ENCODE measurements around the gene LRMDA. TPM values are rescaled to one million over a fixed set of nuclear protein-coding genes. Genes with fewer than 3 reads are reported as not detected.

Gene LRMDA
- total RNA-seq, 1 donor from 2014 or later: 1.8 TPM

DNA sequence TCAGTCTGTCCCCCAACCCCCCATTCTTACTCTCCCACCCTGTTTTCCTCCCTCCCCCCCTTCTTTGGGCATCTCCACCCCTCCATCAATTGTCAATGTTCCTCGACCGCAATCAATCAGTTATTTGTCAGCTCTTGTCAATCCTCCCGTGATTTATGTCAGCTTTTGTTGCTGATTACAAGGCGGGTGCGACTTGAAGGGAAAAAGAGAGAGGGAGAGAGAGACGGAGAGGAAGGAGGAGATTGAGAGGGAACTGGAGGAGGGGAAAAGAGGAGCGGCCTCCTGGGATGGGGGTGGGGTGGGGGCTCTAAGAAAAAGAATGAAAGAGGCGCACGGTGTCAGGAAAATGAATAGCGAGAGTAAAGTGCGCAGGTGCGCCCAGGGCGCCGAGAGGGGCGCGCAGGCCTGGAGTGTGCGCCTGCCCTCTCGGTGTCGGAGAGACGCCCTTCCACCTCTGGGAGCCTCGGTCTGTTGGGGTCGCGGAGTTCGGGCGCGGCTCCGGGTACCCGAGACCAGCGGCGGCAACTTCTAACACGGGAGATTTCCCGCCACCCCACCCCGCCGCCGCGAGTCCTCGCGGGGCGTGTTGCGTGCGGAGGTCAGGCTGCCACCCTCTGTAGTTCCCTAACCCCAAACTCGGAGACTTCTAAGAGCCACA is 28.8 kb upstream of the LRMDA start:
- no peak for ATAC-seq

DNA sequence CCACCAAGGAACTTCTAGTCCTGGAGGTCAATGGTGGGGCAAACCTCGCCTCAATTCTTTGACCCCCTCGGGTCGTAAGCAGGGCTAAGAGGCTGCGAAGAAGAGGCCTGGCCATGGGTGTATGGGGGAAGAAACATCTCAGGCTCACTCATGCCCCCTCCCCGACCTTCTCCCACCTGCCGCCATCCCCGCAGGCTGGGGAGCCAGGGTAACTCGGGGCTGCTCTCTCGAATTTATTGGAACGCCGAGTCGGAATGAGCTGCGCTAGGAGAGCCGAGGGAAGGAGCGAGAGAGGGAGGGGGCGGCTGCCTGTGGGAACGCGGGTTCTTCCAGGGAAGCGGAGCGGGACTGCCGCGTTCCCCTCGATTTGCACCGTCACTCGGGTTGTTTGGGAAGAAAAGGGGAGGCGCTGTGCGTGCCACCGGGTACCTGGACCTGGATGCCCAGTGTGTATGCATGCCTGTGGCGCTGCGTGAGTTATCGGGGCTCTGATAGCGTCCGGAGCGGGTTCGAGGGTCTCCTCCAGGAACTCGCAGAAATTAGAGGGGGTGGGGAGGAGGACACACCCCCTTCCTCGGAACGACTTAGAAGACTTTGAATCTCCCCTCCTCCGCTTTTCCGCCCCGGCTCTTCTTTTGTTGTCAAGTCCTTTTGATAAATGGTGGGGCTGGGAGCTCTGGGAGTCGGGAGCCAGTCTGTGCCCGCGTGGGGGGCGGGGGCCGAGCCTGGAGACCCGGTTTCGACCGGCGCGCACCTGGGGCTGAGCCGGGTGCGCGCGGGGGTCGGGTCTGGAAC is 28.1 kb upstream of the LRMDA start:
- no peak for ATAC-seq

DNA sequence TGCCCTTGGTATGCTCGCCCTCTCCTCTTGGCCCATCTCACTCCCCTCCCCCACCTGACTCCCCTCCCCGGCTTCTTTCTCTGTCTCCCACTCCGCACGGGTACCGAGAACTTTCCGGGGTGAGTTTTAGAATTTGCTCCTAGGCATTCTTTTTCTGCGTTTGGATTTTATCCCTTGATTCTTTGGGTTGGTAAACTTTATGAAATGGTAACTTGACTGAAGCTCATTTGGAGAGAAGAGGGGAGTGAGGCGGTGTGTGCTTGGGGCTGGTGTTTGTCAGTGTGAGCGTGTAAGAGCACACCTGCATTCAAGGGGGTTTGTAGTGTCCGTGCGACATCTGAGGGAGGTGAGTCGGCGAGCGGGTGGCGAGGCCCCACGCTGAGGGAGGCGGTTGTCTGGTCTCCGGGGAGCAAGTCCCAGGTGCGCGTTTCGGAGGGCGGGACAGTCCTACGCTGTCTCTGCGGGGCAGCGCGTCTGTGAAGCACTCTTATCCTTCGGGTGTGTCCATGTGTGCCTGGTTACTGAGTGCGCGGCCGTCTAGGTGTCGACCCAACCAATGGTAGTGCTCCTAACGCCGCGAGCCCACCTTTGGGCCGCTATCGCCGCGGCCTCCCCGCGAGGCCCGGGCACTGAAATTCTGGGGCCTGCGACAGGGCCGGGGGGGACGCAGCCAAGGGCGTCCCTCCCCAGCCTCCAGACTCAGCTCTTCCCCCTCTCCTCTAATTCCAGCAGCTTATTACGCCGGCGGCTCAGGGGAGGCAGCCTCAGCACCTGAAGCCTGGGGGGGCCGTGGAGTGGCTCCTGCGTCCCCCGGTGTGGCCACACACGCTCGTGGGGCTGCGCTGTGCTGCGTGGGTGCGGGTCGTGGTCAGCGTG is 27.2 kb upstream of the LRMDA start:
- no peak for ATAC-seq

DNA sequence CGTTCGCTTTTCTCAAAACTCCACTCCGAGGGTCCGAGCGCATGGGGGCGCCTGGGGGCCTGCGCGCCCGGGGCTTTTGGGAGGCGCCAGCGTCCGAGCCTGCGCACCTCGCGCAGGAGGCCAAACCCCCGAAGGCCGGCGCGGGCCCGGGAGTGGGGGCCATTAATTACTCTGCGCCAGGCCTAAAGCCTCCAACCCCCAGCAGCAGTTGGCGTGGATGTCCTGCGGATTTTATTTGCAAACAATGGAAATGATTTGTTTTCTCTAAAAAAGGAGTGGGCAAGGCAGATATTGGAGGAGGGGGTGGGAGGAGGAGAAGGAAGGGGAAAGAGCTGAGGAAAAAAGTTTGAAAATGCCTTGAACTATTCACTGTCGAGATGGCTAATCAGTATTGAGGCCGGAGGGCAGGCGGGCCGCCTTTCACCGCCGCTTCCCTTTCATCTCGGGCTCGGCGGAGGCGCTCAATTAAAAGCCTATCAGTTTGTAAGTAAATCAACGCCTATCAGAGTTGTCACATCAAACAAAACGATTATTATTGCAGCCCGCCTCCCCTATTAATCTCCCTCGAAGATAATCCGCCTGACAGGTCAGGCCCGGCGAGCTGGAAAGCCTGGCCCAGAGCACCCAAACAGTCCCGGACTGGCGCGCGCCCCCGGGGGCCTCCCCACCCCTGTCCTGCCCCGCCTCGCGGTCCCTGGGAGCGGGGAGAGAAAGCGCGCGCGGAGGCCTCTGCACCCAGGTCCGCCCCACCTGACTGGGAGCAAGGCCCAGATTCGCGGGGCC is 26.4 kb upstream of the LRMDA start:
- peak; percentile 16 for ATAC-seq

DNA sequence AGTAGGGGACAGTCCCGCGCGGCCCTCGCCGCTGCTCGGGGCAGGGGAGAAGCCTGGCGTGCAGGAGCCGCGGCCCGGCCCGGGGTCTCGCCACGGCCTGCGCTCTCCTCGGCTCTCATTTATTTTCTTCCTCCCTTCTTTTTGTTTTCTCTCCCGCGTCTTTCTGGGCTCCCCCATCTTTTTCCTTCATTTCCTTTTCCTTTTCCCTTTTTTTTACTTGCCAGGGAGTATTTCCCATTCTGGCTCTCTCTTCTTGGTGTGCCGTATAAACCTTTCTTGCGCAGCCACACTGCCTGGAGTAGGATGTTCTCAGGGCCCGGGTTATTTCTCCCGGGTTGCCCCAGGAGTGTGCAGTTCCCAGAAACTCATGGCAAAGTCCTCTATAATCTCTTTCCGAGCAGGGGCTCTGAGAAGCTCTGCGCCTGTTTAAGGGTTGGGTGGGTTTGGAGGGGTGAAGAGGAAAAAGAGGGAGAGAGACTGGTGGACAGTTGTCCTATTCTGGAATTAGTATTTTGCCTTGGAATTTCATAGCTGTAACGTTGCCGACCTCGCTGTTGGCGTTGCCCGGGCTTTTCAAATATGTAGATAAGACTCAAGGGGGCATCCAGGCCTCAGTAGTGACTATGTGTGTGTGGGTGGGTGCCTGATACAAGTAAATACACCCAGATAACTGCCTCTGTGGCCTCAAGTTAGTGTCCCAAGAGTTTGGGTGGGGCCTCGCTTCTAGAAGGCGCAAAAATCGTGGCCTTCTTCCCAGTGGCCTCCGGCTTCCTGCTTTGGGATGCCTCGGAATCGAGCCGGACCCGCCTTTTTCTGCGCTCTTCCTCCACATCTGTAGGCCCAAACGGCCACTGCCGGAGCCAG is 25.6 kb upstream of the LRMDA start:
- no peak for ATAC-seq

DNA sequence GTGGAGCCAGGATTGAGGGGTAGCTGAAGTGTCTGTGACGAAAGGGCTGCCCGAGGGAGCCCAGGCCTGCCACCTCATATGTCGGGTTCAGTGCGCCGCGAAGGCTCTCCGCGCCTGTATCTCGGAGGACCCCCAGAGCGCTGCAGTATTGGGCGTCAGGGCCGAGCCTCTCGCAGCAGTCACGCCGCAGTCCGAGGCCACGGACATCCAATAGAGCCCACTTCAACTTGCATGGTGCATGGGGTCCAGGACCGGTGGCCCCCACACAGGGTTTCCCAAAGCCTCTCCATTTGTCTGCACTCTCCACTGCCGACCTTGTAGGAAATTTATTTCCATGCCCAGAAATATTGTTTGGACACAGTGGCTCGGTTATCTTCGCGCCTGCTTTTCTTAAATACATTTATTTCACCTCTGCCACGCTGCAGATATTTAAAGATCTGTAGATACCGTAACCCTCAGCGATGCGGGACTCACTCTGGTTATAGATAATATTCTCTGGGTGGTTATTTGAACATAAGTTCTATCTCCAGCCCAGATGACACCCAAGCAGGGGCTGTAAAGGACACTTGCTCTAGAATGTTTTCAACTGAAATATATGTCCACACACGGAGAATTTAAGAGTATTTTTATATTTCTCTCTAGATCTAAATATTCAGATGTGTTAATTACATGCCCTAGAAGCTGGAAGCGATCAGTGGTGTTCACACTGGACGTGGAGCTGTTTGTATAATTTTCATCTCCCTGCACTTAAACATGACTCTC is 24.8 kb upstream of the LRMDA start:
- ATAC-seq: no peak

DNA sequence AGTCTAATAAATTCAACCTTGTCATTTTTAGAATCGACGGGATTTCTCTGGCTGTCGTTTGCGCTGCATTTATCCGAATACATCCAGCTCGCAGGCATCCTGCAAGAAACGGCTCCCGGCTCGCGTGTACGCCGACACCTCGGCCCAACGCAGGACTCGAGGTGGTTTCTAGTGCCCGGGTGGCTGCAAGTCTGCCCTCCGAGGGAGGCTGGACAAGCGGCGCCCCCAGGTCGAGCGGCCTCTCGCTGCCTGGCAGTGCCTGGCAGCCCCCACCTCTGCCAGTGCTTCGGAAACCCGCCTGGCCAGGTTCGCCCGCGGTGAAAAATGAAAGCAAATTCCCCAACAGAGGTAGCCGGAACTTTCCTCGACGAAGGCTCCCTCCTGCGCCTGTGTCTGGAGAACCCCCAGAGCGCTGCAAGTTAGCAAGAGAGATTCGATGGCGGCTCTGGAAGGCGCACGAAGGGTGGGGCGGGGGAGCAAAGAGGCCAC is 24.2 kb upstream of the LRMDA start:
- no peak for ATAC-seq

DNA sequence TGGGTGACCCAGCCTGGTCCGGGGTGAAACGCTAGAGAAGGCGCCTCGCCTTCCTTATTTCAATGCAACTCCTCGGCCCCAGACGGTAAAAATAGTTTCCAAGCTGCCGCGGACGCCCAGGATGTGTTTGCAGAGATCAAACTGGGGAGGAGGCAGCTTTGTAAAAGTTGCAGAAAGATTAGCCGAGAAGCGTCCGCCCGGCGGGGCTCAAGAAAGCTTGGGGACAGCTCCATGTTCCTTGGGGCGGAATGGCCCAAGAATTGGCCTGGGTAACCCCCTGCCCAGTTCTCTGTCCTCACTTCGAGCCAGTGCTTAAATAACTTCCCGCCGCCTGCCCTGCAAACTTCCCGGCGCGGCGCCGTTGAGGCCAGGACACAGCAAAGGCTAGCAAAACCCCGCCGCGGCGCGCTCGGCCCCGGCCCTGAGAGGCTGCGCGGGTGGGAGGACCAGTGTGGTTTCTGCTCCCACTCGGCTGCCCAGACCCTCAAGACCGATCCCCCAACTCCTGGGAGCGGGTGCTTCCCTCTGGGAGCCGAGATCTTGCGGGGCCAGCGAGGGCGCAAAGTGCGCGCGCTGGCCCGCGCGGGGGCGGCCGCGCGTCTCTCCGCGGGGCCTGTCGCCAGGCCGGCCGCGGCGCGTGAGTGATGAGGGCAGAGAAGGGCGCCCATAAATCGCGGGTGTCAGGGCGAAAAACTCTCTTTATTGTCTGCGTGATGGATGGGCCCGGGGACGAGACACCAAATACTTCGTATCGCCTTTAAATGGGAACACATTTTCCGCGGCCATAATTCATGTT is 23.5 kb upstream of the LRMDA start:
- no peak for ATAC-seq

DNA sequence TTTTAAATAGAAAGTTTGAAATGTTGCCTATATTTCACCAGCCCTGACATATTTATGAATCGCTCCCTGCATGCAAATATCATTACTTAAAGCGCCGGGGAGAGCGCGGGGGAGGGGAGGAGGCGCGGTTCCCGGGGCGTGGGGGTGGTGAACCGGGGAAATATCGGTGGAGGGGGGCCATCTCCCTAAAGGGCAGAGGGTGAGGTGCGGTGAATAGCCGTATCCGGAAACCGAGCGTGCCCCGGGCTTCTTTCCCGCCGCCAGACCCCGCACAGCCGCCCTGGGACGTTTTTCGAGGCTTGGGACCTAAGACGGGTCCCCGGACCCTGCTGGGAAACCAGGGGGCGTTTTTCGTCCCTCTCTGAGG is 22.9 kb upstream of the LRMDA start:
- no peak for ATAC-seq

DNA sequence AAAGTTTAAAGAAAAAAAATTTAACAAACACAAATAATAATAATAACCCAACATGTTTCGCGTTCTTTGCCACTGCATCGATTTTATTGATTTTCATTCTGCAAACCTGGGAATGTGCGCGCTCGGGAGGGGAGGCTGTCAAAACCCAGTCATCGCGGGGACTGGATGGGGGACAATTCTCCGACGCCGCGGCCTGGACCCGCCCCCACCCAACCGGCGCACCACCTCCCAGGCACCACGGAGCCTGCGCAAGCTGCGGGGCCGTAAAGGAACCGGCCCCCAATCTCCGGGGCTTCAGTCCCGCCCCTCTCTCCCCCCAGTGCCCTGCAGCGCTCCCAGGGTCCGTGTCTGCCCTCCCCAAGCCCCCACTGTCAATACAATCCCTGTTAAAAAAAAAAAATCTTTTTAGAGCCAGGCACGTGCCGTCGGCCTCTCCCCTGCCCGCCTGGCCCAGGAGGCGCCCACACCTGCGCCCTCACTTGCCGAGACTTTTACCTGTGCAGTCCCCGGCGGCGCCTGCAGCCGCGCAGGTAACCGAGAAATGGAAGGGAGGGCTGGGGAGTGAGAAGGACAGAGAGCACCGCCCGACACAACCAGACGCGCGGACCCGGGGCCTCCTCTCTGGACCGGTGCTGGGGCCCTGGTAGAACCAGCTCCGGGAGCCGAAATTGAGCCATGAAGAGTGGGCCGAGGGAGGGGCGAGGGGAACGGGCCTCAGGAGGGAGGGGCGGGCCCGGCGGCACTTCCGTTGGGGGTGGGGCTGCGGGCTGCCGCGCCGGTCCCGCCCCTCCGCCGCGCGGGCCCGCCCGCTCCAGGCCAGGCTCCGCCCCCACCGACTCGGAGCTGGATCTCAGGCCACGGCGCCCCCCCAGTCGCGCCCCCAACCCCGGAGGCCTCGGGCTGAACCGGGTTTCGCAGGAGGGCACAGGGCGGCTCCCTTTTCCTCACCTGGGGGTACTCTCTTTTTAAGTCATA is 22.2 kb upstream of the LRMDA start:
- ATAC-seq: peak; percentile 82

DNA sequence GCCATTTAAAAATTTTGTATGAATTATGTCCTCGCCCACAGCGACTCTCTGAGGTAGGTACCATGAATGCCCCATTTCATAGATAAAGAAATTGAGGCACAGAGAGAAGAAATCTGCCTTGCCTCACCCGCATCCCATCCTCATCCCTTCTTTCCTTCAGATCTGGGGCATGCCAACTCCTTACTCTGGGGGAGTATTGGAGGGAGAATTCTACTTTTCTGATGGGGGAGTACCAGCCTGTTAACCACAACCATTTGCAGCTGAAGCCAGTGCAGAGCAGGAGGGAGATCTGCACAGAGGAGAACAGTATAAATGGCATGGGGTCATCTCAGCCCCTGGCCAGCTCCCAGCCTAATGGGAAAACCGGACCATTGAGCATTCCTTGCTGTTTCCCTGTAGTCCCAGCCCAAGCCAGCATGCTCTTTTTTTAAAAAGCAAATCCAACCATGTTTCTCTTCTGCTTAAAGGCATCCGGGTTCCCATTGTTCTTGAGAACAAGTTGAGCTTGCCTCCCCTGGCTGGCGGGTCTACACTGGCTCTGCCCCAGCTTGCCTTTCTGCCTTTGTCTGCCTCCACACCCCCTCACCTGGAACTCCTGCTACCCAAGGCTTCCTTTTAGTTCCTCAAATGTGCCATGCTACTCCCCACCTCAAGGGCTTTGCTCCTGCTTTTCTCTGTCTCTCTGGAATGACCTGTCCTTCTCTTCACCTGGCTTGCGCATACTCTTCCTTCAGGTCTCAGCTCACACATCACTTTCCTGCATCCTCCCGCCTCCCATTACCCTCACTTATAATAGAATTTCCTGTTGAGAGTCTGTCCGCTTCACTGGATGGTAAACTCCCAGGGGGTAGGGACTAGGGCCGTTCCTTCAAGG is 21.1 kb upstream of the LRMDA start:
- peak; percentile 76 for ATAC-seq

DNA sequence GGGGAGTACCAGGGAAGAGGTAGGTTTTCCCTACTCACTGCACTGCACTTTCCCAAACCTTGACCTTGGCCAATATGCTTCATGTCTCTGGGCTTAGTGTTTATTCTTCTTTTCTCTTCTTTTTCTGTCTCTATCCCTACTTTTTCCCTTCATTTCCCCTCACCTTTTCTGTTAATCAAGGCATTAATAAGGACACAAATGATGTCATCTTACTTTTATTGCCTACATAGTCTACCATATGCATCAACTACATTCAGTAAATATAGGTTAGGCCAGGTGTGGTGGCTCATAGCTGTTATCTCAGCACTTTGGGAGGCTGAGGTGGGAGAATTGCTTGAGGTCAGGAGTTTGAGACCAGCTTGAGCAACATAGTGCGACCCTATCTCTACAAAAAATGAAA is 16.9 kb upstream of the LRMDA start:
- ATAC-seq: no peak

DNA sequence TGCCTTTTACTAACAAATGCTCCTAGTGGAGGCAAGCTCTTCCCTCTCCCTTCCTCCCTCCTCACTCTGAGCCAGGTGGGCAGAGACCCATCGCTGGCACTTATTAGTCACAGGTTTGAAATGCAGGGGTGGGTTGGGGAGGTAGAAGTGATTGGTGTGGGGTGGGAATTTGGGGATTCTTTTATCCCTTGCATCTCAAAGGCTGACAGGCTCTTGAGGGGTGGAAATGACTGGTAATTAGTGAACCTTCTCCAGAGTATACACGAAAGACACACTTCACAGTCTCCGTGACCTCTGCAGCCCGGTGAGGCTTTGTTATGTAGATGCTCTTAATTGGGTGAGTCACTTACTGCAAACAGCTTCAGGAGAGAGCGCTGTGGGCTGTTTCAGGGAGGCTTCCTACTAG is 13.9 kb upstream of the LRMDA start:
- ATAC-seq: peak; percentile 91

DNA sequence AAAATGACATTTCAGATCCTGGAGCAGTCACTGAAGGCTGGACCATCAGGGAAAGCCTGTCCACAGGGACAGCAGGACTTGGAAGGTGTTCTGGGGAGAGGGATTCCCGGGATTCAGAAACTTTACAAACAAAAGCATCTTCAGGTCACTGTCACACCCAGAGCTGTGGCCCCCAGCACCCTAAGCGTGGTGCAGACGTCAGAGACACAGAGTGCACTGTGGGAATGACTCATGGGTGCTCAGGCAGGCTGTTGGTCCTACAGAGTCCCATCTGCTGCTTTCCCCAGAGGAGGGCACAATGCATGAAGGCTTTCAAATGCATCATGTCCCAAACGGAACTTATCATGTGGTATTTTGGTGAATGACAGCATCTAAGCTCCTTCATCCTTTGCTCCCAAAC is 13.1 kb upstream of the LRMDA start:
- no peak for ATAC-seq

DNA sequence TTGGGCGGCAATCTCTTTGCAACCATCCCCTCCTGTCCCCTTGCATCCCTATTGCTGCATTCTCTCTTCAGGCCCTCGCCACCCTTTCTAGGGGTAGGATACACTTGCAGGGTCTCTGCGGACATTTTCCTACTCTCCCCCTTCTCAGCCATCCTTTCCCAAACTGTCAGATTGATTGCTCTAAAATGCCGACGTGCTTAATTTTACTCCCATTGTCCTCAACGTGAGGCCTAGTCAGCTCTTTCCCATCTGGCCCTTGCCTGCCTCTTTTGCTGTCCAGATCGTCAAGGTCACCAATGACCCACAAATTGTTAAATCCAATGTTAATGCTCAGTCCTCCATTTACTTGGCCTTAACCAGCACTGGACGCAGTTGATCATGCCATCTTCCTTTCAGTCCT is 12.7 kb upstream of the LRMDA start:
- no peak for ATAC-seq

DNA sequence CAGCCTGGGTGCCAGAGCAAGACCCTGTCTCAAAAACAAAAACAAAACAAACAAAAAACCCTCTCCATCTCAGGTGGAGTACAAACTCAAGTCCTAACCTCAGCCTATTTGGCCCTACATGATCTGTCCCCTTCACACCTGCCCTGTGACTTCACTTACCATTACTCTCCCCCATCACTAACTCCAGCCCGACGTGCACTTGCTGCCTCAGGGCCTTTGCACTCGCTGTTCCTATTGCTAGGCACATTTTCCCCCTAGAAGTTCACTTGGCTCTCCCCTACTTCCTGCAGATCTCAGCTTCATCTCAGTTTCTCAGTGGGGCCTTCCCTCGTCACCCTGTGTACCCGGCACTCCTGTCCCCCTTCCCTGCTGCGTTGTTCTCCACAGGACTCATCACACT is 8.5 kb upstream of the LRMDA start:
- no peak for ATAC-seq

DNA sequence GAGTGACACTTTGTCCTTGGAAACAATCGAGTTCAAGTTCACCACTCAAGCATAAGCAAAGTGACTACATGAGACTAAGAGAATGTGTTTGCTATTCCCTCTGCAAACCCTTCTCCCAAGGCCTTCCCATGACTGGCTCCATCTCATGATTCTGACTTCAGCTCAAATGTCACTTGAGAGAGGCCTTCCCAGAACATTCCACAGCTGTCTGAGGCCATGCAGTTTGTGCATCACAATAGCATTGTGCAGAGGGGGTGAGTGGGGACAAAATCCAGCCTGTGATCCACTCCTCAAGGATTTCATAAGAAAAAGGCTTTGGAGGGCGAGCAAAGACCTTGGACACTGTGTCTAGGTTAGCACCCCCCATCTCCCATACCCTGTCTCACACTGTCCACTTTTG is 6.9 kb upstream of the LRMDA start:
- no peak for ATAC-seq

All from esophagus mucosa (tissue), 1 donor.